HUES64 (cell line): ENCODE measurements around the gene ARHGEF7.

Source experiments
- H3K27ac ChIP-seq: 2 replicates; pipeline ENCODE4 v1.7.0; 2013; ENCODE audit warnings: low read depth, low read length, inconsistent platforms
- H3K27me3 ChIP-seq: 2 replicates; pipeline ENCODE4 v1.6.1; 2013; ENCODE audit warnings: mild to moderate bottlenecking, low read length; ENCODE audit not compliant: insufficient read depth
- H3K36me3 ChIP-seq: 2 replicates; pipeline ENCODE4 v1.6.1; 2013; ENCODE audit warnings: mild to moderate bottlenecking, low read length; ENCODE audit not compliant: insufficient read depth
- H3K4me1 ChIP-seq: 2 replicates; pipeline ENCODE4 v1.6.1; 2013; ENCODE audit warnings: mild to moderate bottlenecking, low read length, moderate library complexity; ENCODE audit not compliant: insufficient read depth
- H3K4me3 ChIP-seq: 2 replicates; pipeline ENCODE4 v1.5.1; 2013; ENCODE audit warnings: mild to moderate bottlenecking, low read length, moderate library complexity
- H3K9ac ChIP-seq: 2 replicates; pipeline ENCODE4 v1.6.1; 2013; ENCODE audit warnings: mild to moderate bottlenecking, low read depth, low read length
- H3K9me3 ChIP-seq: 2 replicates; pipeline ENCODE4 v1.6.1; 2013; ENCODE audit warnings: low read depth, low read length; ENCODE audit not compliant: insufficient read depth
- WGBS: fragments of 150-250, 120-280 bp; methylation state at CpG from one replicate; pipeline ENCODE4 v1.1.7; 2013; ENCODE audit warnings: missing lambda C conversion rate; 5-methylcytosine and 5-hydroxymethylcytosine counted together

The ARHGEF7 gene

DNA sequence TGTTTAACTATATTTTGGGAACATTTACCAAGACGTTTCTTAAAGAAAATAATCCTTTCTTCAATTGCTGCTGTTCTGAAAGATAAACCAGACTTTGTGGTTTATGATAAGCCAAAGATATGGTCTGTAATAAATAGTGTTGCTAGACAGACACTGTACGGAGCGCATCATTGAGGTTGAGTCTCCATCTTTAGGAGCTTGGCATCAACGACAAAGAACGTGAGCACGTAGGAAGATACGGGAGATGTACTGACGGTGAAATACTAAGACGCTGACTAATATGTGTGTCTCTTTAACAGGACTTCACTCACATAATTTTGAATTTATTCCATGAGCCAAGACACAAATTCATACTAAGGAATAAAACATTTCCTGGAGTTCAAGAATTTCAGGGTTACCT is 221.6 kb downstream of the ARHGEF7 start:
- 97% methylated on average over 8 of the region's 9 CpGs for WGBS

DNA sequence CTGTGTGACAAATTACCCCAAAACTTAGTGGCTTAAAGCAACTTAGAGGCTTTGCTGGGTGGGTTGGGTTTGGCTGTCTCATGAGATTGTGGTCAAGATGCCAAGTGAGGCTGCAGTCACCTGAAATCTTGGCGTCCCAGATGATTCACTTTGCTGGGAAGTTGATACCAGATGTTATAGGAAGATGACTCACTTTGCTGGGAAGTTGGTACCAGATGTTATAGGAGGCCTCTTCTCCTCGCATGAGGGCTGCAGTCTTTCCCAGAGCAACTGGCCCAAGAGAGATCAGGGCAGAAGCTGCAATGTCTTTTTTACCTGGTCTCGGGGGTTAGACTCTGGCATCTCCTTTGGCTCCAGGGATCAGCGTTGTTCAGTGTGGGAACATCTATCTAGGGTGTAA is 222.1 kb downstream of the ARHGEF7 start:
- H3K9me3 ChIP-seq, result no peaks in the 10 kb centered on the region
- H3K9ac ChIP-seq, result no peak overlapping the region
- H3K4me3 ChIP-seq, result no peak overlapping the region
- H3K36me3 ChIP-seq, result no peaks in the 10 kb centered on the region
- no peak overlapping the region for H3K27ac ChIP-seq
- 81% methylated on average over 4 of the region's 4 CpGs for WGBS
- H3K4me1 ChIP-seq, result no peaks in the 10 kb centered on the region
- H3K27me3 ChIP-seq, result no peaks in the 10 kb centered on the region

More for the DNA sequence above, 221.6 kb downstream of the ARHGEF7 start:
- Histone ChIP-seq H3K9me3 (no peaks in the 10 kb centered on the region), H3K27me3 (no peaks in the 10 kb centered on the region), H3K4me1 (no peaks in the 10 kb centered on the region), H3K9ac (no peak overlapping the region), H3K36me3 (no peaks in the 10 kb centered on the region), H3K4me3 (no peak overlapping the region), H3K27ac (no peak overlapping the region)

DNA sequence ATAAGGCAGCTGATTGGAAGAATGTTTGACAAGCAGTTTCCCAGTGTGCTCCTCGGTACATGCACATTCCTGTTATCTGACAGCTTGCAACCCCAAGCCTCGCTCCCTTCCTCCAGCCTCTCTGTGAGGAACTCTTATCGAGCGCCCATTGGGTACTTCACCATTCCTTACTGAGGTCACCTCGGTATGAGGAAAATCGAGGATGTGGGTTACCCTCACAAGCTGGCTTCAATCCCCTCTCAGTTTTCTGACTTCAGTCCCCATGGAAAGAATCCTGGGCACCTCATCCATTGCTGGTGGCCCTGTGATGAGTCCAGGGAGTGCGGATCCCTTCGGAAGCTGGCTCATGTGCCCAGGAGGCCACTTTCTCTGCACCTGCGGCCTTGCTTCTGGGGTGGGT is 222.6 kb downstream of the ARHGEF7 start:
- H3K9me3 ChIP-seq, result no peaks in the 10 kb centered on the region
- no peak overlapping the region for H3K27ac ChIP-seq
- H3K27me3 ChIP-seq, result no peaks in the 10 kb centered on the region
- H3K36me3 ChIP-seq, result no peaks in the 10 kb centered on the region
- H3K9ac ChIP-seq, result no peak overlapping the region
- 93% methylated on average over 9 of the region's 9 CpGs for WGBS
- no peaks in the 10 kb centered on the region for H3K4me1 ChIP-seq
- H3K4me3 ChIP-seq, result no peak overlapping the region

DNA sequence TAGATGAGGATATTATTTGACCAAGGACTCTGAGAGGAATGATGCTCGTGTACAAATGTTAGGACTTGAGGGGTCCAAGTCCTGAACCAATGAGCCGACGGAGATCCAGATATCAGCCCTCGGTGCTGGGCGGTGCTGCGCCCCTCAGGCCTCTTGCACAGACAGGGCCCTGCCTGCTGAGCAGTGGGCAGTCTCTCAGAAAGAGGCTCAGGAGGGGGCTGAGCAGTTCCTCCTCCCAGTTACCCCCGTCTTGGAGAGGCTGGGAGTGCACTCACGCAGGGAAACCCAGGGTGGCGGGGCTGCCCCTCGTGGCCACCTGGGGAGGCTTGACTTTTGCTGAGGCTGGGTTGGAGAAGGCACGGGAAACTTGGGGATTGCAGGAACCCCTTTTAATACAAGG is 223.7 kb downstream of the ARHGEF7 start:
- Histone ChIP-seq H3K27me3 (no peaks in the 10 kb centered on the region), H3K9ac (no peak overlapping the region), H3K4me1 (no peaks in the 10 kb centered on the region), H3K4me3 (no peak overlapping the region), H3K36me3 (no peaks in the 10 kb centered on the region), H3K27ac (no peak overlapping the region), H3K9me3 (no peaks in the 10 kb centered on the region)
- WGBS, result 79% methylated on average over 11 of the region's 11 CpGs

DNA sequence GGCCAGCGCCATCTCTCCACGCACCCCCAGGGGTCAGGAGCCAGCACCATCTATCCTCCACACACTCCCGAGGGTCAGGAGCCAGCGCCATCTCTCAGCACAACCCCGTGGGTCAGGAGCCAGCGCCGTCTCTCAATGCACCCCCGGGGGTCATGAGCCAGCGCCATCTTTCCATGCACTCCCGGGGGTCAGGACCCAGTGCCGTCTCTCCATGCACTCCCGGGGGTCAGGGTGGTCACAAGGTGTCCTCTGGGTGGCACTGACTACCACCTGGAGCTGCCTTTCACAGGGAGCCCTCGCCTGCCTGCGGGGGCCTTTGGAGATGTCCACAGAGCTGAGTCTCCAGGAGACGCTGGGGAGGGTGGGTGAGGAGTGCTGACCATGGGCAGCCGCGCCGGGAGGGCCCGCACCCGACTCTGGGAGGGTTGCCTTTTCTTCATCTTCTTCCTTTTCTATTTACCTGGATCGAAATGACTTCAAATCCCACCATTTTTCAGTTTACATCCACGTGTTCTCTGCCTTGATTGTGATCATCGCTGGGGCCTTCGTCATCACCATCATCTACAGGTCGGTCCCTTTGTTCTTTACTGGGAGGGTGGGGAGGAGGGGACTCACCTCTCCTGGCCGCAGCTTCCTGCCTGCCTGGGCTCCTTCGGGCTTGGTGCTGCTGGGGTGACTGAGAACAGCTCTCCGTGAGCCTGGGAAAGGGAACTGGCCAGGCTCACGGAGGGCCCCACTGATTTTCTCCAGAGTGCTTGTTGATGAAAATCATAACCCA is 224.4 kb downstream of the ARHGEF7 start:
- 91% methylated on average over 29 of the region's 29 CpGs for WGBS
- Histone ChIP-seq H3K9ac (no peak overlapping the region), H3K27ac (no peak overlapping the region), H3K27me3 (no peaks in the 10 kb centered on the region), H3K4me3 (no peak overlapping the region), H3K9me3 (no peaks in the 10 kb centered on the region), H3K4me1 (no peaks in the 10 kb centered on the region), H3K36me3 (no peaks in the 10 kb centered on the region)

DNA sequence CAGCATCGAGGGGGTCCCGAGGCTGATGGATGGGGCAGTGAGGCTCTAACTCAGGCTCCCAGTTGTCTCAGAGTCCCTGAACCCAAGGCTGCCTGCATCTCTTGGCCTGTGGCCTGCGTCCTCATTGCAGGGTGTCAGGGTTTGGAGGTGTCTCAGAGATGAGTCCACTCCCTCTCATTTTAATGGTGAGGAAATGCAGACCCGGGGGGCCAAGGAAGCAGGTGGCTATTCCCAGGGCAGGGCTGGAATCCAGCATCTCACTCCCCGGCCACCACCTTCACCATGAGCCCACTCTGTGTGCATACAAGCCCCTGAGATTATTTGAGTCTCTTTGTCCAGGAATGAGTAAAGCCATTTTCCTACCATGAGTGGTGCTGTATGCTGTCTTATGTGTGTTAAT is 226.8 kb downstream of the ARHGEF7 start:
- no peak overlapping the region for H3K9ac ChIP-seq
- no peaks in the 10 kb centered on the region for H3K27me3 ChIP-seq
- no peaks in the 10 kb centered on the region for H3K36me3 ChIP-seq
- H3K9me3 ChIP-seq, result no peaks in the 10 kb centered on the region
- H3K4me3 ChIP-seq, result no peak overlapping the region
- no peak overlapping the region for H3K27ac ChIP-seq
- WGBS, result 98% methylated on average over 5 of the region's 5 CpGs
- no peaks in the 10 kb centered on the region for H3K4me1 ChIP-seq

DNA sequence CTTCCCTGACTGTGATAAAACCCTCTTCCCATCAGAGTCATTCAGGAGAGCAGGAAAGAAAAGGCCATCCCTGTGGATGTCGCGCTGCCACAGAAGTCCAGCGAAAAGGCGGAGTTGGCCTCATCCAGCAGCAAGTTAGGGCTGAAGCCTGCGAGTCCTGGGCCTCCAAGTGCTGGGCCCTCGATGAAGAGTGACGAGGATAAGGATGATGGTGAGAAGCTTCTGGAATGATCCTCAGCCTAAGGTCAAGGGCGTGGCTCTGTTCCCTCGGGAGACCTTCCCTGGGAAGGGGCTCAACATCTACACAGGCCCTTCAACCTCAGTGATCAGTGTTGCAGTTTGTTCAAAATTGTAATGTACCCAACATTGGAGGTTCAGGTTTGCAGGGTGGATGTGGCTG is 227.6 kb downstream of the ARHGEF7 start:
- Histone ChIP-seq H3K9me3 (no peaks in the 10 kb centered on the region), H3K9ac (no peak overlapping the region), H3K27me3 (no peaks in the 10 kb centered on the region), H3K36me3 (no peaks in the 10 kb centered on the region), H3K4me1 (no peaks in the 10 kb centered on the region), H3K27ac (no peak overlapping the region), H3K4me3 (no peak overlapping the region)
- WGBS, result 96% methylated on average over 9 of the region's 9 CpGs

DNA sequence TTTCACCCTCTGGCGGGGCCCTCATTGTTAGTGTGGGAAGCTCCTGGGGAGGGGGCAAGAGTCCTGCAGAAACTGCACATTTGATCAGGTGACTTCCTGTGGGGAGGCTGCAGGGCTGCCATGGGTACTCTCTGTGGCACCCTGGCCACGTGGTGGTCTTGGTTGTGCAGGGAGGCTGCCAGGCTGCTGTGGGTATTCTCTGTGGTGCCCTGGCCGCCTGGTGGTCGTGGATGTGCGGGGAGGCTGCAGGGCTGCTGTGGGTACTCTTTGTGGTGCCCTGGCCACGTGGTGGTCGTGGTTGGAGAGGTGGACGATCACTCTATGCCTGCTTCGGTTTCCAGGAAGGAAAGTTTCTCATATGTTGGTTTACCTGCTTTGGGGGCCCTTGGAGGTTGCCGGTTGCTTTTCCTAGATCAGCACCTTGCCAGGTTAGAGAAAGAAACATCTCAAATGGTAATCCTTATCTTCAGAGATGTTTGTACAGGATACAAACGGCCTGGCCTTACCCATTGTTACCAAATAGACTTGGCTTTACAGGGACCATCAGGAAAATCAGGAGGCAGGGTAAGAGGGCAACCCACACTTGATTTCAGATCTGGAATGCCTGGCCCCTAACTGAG is 228.2 kb downstream of the ARHGEF7 start:
- Histone ChIP-seq H3K9ac (no peak overlapping the region), H3K4me3 (no peak overlapping the region), H3K9me3 (no peaks in the 10 kb centered on the region), H3K4me1 (no peaks in the 10 kb centered on the region), H3K27ac (no peak overlapping the region), H3K27me3 (no peaks in the 10 kb centered on the region), H3K36me3 (no peaks in the 10 kb centered on the region)
- WGBS, result 85% methylated on average over 11 of the region's 11 CpGs

DNA sequence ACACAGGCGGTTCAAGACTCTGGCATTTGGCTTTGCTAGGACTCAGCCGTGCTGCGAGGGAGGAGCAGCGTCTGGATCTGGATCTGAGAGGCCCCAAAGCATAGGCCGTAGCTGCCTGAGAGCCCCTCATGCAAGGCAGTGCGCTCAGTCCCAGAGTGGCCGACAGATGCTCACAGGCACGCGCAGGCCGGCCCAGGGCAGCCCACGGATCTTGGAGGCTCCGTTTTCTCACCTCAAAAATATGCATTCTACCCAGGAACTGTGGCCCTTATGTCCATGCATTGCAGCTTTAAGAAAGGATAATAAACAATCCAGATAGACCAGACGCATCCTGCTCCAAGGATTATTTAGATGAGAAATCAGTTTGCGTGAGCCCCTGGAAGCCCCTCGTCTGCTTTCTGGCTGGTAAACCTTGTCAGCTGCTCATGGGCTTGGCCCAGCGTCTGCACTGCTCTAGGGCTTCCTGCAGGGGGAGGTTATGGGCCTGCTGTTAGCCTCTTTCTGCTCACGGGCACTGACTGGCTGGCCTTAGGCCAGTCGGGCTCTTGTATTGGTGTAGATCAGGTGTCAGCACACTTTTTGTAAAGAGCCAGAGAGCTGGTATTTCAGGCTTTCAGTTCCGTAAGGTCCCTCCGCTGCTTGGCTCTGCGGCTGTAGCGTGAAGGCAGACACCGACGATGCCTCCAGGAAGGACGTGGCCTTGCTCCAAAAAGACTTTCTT is 229.5 kb downstream of the ARHGEF7 start:
- H3K4me3 ChIP-seq, result no peak overlapping the region
- no peaks in the 10 kb centered on the region for H3K36me3 ChIP-seq
- no peaks in the 10 kb centered on the region for H3K27me3 ChIP-seq
- WGBS, result 70% methylated on average over 25 of the region's 25 CpGs
- no peak overlapping the region; the same call in 1 of the 2 replicates for H3K27ac ChIP-seq
- H3K4me1 ChIP-seq, result no peaks in the 10 kb centered on the region
- H3K9ac ChIP-seq, result no peak overlapping the region
- no peaks in the 10 kb centered on the region for H3K9me3 ChIP-seq

DNA sequence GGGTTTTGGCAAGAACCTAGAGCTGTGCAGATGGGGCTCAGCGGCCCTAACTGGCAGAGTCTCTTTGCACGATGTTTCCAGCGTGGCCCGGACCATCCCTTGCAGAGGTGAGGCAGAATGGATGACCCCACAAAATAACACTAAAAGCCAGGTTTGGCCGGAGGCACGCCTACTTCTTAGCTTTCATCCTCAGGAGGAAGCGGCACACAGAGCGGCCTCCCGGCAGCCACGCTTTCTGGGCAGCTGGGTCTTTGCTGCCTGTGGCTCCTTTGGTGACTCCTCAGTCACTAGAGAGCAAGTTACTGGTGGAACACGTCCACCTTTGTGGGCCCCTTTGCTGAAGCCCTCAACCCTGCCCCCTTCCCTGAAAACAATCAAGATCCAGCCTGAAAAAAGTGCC is 230.6 kb downstream of the ARHGEF7 start:
- Histone ChIP-seq H3K27ac (no peak overlapping the region), H3K9me3 (no peaks in the 10 kb centered on the region), H3K4me1 (no peaks in the 10 kb centered on the region), H3K27me3 (no peaks in the 10 kb centered on the region), H3K9ac (no peak overlapping the region), H3K36me3 (no peaks in the 10 kb centered on the region), H3K4me3 (no peak overlapping the region)
- WGBS, result 89% methylated on average over 11 of the region's 11 CpGs

DNA sequence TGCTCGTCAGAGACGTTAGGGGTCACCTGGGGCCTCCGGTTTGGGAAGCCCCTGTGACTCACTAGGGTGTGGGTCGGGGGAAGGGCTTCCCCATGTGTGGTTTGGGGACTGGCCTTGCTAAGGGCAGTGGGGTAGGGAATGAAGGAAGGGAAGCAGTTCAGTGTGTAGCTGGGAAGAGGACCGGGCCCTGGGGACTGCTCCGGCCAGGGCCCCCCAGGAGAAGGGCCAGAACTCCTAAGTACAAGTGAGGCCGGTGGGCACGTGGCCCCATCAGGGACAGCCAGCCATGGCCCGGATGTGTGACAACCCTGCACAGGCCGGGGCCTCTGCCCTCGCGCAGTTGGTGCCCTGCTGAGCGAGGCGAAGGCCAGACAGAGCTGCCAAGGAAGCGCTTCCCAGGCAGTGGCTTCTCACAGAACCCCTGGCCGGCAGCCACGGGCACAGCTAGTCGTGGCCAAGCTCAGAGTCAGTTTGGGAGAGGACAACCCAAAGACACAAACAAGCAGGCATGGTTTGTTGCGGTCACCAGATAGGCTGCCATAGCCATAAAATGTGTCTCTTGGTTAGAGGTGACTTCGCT is 231.1 kb downstream of the ARHGEF7 start:
- WGBS, result 91% methylated on average over 20 of the region's 20 CpGs

More for the DNA sequence above, 231.1 kb downstream of the ARHGEF7 start:
- Histone ChIP-seq H3K27ac (no peak overlapping the region), H3K4me3 (no peak overlapping the region), H3K36me3 (no peaks in the 10 kb centered on the region), H3K27me3 (no peaks in the 10 kb centered on the region), H3K9me3 (no peaks in the 10 kb centered on the region), H3K9ac (no peak overlapping the region), H3K4me1 (no peaks in the 10 kb centered on the region)
